Natural killer cell (primary cell): ENCODE results near the gene TMA7. TPM values are rescaled to one million over a fixed set of nuclear protein-coding genes. Genes with fewer than 3 reads are reported as not detected.

Experiments used
- ATAC-seq, 3 donors: fragments of 150-1000 bp in 2 of 3; fragments of 200-7000 bp in 1 of 3; cut with Tn5 transposase; 1 replicate in 1 of 3; 2 replicates in 2 of 3; pipeline ENCODE4 v1.10.0; 2021; ENCODE audit warnings: mild to moderate bottlenecking in 2 of 3, moderate library complexity in 2 of 3
- DNase-seq, 2 donors: peaks; one replicate each; pipeline versions ENCODE4 v3.0.0 to v3.0.0-alpha.2; 2013 to 2021; ENCODE audit warnings: mixed read lengths in 1 of 2
- H3K27ac ChIP-seq: one replicate; pipeline ENCODE4 v1.5.1; 2013; ENCODE audit warnings: mild to moderate bottlenecking, low read length
- H3K27me3 ChIP-seq: one replicate; pipeline ENCODE4 v1.6.1; 2013; ENCODE audit warnings: low read length; ENCODE audit not compliant: control insufficient read depth, insufficient read depth
- H3K36me3 ChIP-seq: one replicate; pipeline ENCODE4 v1.6.1; 2013; ENCODE audit warnings: low read length; ENCODE audit not compliant: control insufficient read depth, insufficient read depth
- H3K4me1 ChIP-seq: one replicate; pipeline ENCODE4 v1.6.1; 2013; ENCODE audit warnings: low read length; ENCODE audit not compliant: control insufficient read depth, insufficient read depth
- H3K4me3 ChIP-seq: one replicate; pipeline ENCODE4 v1.5.1; 2013; ENCODE audit warnings: low read length
- H3K9me3 ChIP-seq: one replicate; pipeline ENCODE4 v1.6.1; 2013; ENCODE audit warnings: low read length; ENCODE audit not compliant: control insufficient read depth, insufficient read depth
- H3K27ac Mint-ChIP-seq, 2 donors: one replicate each; pipeline ENCODE4 v1.8.0; 2022; ENCODE audit warnings: mild to moderate bottlenecking in 2 of 2, mixed read lengths in 2 of 2, moderate library complexity in 1 of 2
- H3K27me3 Mint-ChIP-seq, 2 donors: one replicate each; pipeline ENCODE4 v1.8.0; 2022; ENCODE audit warnings: low read depth in 2 of 2, mixed read lengths in 2 of 2
- H3K36me3 Mint-ChIP-seq: one replicate; pipeline ENCODE4 v1.8.0; 2022; ENCODE audit warnings: mixed read lengths
- H3K4me1 Mint-ChIP-seq, 2 donors: one replicate each; pipeline ENCODE4 v1.8.0; 2022; ENCODE audit warnings: mixed read lengths in 2 of 2
- H3K4me3 Mint-ChIP-seq: one replicate; pipeline ENCODE4 v1.8.0; 2022; ENCODE audit warnings: mild to moderate bottlenecking, moderate library complexity, mixed read lengths
- H3K9me3 Mint-ChIP-seq, 2 donors: one replicate each; pipeline ENCODE4 v1.8.0; 2022; ENCODE audit warnings: mixed read lengths in 2 of 2
- WGBS: methylation state at CpG from one replicate; pipeline ENCODE4 v1.1.7; 2013; ENCODE audit warnings: missing lambda C conversion rate; ENCODE audit not compliant: insufficient coverage; 5-methylcytosine and 5-hydroxymethylcytosine counted together
- intact Hi-C: fragments of 100-400 bp; cut with micrococcal nuclease; formaldehyde crosslinking; loops from one replicate; pipeline ENCODE4 v1.14.2; 2022
- total RNA-seq, 4 donors: library from RNA; stranded (reverse); fragments of 120-200 nt in 1 of 4; gene quantifications; one replicate each; pipeline versions ENCODE4 v1.2.3 to v1.2.4, GENCODE V29; 2013 to 2022
- TF ChIP-seq, protein P1 (sequence below): fragments of 200-600 bp; IDR thresholded peaks from one replicate; pipeline ENCODE4 v1.8.0; 2022; ENCODE audit warnings: antibody characterized with exemption

TMA7 gene
- total RNA-seq, 3 donors from 2014 or later (not counting 1 experiment from before 2014, with no cell fraction given), result 192 to 239 (median 229) TPM

GRCh38 chr3:48435223-48435595, 4.8 kb upstream of the TMA7 start:
- Histone ChIP-seq H3K4me1 (peaks cover 53% of the 10 kb centered on the region), H3K36me3 (peaks cover 11% of the 10 kb centered on the region), H3K27ac (no peak overlapping the region), H3K27me3 (no peaks in the 10 kb centered on the region), H3K4me3 (no peak overlapping the region), H3K9me3 (no peaks in the 10 kb centered on the region)
- Mint-ChIP-seq H3K36me3 (no peaks in the 10 kb centered on the region), H3K4me1 (peaks cover 16 to 38% of the 10 kb centered on the region in 2 donors), H3K4me3 (no peak overlapping the region), H3K27ac (no peak overlapping the region), H3K27me3 (no peaks in the 10 kb centered on the region), H3K9me3 (no peaks in the 10 kb centered on the region)
- intact Hi-C loops, result no loop called here
- 94% methylated on average over 4 of the region's 4 CpGs for WGBS
- DNase-seq (no peak), ATAC-seq (no peak)
- TF ChIP-seq, protein P1, sequence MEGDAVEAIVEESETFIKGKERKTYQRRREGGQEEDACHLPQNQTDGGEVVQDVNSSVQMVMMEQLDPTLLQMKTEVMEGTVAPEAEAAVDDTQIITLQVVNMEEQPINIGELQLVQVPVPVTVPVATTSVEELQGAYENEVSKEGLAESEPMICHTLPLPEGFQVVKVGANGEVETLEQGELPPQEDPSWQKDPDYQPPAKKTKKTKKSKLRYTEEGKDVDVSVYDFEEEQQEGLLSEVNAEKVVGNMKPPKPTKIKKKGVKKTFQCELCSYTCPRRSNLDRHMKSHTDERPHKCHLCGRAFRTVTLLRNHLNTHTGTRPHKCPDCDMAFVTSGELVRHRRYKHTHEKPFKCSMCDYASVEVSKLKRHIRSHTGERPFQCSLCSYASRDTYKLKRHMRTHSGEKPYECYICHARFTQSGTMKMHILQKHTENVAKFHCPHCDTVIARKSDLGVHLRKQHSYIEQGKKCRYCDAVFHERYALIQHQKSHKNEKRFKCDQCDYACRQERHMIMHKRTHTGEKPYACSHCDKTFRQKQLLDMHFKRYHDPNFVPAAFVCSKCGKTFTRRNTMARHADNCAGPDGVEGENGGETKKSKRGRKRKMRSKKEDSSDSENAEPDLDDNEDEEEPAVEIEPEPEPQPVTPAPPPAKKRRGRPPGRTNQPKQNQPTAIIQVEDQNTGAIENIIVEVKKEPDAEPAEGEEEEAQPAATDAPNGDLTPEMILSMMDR, result no peak

DNA sequence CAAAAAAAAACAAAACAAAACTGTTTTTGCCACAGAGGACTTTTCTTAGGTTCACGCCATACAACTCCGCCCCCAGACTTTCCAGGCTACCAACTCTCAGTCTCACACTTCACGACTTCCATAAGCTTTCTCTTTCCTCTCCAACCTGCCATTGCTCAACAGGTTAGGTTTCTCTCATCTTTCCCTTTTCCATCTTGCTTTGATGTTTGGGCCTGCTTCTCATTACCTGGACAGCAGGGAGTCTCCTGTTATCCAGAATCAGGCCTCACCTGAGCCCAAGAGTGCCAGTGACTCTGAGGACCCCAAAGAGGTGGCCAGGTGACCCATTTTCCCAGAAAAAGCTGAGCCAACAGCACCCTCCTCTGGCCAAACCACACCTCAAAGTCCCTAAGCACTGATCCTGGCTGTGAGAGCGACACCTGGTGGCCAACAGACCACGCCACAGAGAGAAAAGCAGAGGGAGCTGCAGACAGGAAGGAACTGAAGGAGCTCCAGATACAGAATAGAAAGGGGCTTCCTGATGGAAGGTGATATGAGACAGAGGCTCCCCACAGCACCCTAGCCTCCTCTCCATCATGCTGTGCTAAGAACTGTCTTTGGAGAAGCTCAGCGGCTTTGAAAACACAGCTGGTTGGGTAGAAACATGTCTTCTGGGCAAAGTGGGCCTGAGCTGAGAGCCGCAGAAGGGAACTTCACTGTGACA, 4.1 kb upstream of the TMA7 start:
- Histone ChIP-seq H3K27me3 (no peaks in the 10 kb centered on the region), H3K4me1 (peaks cover 56% of the 10 kb centered on the region), H3K4me3 (no peak overlapping the region), H3K27ac (peak overlapping the region; percentile 16), H3K36me3 (peaks cover 11% of the 10 kb centered on the region), H3K9me3 (no peaks in the 10 kb centered on the region)
- H3K4me1 Mint-ChIP-seq, result peaks cover 19 to 38% of the 10 kb centered on the region in 2 donors
- peak; percentile 79 to 96 for DNase-seq
- WGBS, result 48% methylated on average over 7 of the region's 7 CpGs
- no peak overlapping the region for H3K4me3 Mint-ChIP-seq
- no peaks in the 10 kb centered on the region for H3K27me3 Mint-ChIP-seq
- TF ChIP-seq, protein P1, result peak; percentile 94
- intact Hi-C loops, result loop anchor here (1.0 kb wide), 4 partner anchors 35 to 204 kb away; no protein-coding TSS in a partner anchor
- no peak overlapping the region for H3K27ac Mint-ChIP-seq
- no peaks in the 10 kb centered on the region for H3K36me3 Mint-ChIP-seq
- H3K9me3 Mint-ChIP-seq, result no peaks in the 10 kb centered on the region
- peak; percentile 35 to 52 (median 37) for ATAC-seq

DNA sequence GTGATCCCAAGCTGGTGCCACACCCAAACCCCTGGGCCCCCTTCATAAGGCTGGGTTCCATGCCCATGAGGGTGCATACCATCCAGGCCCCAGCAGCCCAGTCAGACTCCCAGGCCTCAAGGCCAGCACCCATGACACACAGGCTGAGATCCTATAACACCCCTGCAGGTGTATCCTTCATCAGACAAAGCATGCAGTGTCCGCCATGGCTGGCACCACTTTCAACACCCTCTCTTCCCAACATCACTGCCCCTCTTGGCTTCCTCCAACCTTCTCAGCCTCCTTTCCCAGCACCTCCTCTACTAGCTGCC, 3.6 kb upstream of the TMA7 start:
- peak overlapping the region; percentile 16 for H3K27ac ChIP-seq
- Mint-ChIP-seq H3K27ac (no peak overlapping the region), H3K9me3 (no peaks in the 10 kb centered on the region), H3K4me1 (peaks cover 24 to 35% of the 10 kb centered on the region in 2 donors), H3K36me3 (no peaks in the 10 kb centered on the region), H3K4me3 (no peak overlapping the region), H3K27me3 (no peaks in the 10 kb centered on the region)
- H3K4me3 ChIP-seq, result no peak overlapping the region
- intact Hi-C loops, result loop anchor here (1.0 kb wide), 4 partner anchors 35 to 204 kb away; no protein-coding TSS in a partner anchor
- WGBS, result 89% methylated on average over 1 of the region's 1 CpG
- ATAC-seq (no peak), DNase-seq (no peak)
- no peaks in the 10 kb centered on the region for H3K27me3 ChIP-seq
- H3K9me3 ChIP-seq, result no peaks in the 10 kb centered on the region
- H3K36me3 ChIP-seq, result peaks cover 11% of the 10 kb centered on the region
- TF ChIP-seq, protein P1, result no peak
- H3K4me1 ChIP-seq, result peaks cover 60% of the 10 kb centered on the region

DNA sequence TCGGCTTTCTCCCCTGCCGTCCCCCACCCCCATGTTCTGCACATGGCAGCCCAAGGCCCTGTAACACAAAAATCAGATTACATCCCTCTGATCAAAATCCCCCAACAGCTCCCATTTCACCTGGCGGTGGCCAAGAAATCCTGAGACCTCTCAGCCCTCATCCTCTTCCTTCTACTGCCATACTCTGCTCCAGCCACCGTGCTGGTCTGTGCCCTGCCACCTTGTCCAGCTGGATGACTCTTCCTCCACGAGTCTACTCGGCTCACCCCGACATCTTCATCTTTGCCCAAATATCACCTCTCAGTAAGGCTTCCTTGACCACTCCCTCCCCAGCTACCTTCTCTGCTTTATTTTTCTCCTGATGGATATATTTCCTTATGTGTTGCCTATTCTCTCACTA, 3.2 kb upstream of the TMA7 start:
- H3K27ac ChIP-seq, result no peak overlapping the region
- H3K36me3 ChIP-seq, result peaks cover 11% of the 10 kb centered on the region
- H3K4me1 ChIP-seq, result peaks cover 60% of the 10 kb centered on the region
- ATAC-seq (no peak), DNase-seq (no peak)
- Mint-ChIP-seq H3K27me3 (no peaks in the 10 kb centered on the region), H3K36me3 (no peaks in the 10 kb centered on the region), H3K27ac (no peak overlapping the region), H3K4me1 (peaks cover 28 to 35% of the 10 kb centered on the region in 2 donors), H3K9me3 (no peaks in the 10 kb centered on the region), H3K4me3 (no peak overlapping the region)
- intact Hi-C loops, result loop anchor here (1.0 kb wide), 4 partner anchors 36 to 205 kb away; no protein-coding TSS in a partner anchor
- H3K9me3 ChIP-seq, result no peaks in the 10 kb centered on the region
- 92% methylated on average over 7 of the region's 7 CpGs for WGBS
- TF ChIP-seq, protein P1, result no peak
- H3K27me3 ChIP-seq, result no peaks in the 10 kb centered on the region
- no peak overlapping the region for H3K4me3 ChIP-seq
